ENCODE measurements around the gene TBX15.

GRCh38 chr1:119026956-119027355 is 38.8 kb upstream of the TBX15 start:
- TF ChIP-seq, protein P1, sequence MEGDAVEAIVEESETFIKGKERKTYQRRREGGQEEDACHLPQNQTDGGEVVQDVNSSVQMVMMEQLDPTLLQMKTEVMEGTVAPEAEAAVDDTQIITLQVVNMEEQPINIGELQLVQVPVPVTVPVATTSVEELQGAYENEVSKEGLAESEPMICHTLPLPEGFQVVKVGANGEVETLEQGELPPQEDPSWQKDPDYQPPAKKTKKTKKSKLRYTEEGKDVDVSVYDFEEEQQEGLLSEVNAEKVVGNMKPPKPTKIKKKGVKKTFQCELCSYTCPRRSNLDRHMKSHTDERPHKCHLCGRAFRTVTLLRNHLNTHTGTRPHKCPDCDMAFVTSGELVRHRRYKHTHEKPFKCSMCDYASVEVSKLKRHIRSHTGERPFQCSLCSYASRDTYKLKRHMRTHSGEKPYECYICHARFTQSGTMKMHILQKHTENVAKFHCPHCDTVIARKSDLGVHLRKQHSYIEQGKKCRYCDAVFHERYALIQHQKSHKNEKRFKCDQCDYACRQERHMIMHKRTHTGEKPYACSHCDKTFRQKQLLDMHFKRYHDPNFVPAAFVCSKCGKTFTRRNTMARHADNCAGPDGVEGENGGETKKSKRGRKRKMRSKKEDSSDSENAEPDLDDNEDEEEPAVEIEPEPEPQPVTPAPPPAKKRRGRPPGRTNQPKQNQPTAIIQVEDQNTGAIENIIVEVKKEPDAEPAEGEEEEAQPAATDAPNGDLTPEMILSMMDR (optimal IDR thresholded peaks at IDR 0.05 in 1 of 3, IDR thresholded peaks at IDR 0.05 in 1 of 3, conservative IDR thresholded peaks at IDR 0.05 in 1 of 3; ENCODE audit: extremely low read depth in 1 of 3, insufficient read depth in 2 of 3, low read length in 3 of 3), result no peak
- TF ChIP-seq EZH2 (IDR thresholded peaks at IDR 0.05; ENCODE audit: low read length), result no peak
